CD4-positive, alpha-beta T cell (primary cell): ENCODE measurements around the gene PPP1R26. TPM values are rescaled to one million over a fixed set of nuclear protein-coding genes. Genes with fewer than 3 reads are reported as not detected.

Experiments used
- ATAC-seq: fragments of 200-7000 bp; cut with Tn5 transposase; one replicate; pipeline ENCODE4 v1.10.0; 2022; ENCODE audit warnings: mild to moderate bottlenecking; ENCODE audit not compliant: poor library complexity
- CTCF ChIA-PET: fragments of 350-600 bp; sonication (Branson Sonifier 250); formaldehyde crosslinking; loops from one replicate; lab custom pipeline; 2021; ENCODE audit warnings: antibody characterized with exemption, inconsistent platforms; lab: Charles Lee
- POLR2A ChIA-PET: fragments of 350-600 bp; sonication (Branson Sonifier 250); formaldehyde crosslinking; loops from one replicate; lab custom pipeline; 2021; ENCODE audit warnings: antibody characterized with exemption, inconsistent platforms; lab: Charles Lee
- DNase-seq, 14 experiments: peaks; one replicate each; pipeline ENCODE4 v3.0.0-alpha.2; 2013 to 2020; ENCODE audit warnings: mixed read lengths in 2 of 14
- H3K27ac ChIP-seq, 2 donors: one replicate each; pipeline versions ENCODE4 v1.5.1 to v1.7.0; 2013; ENCODE audit warnings: low read length in 2 of 2, low read depth in 1 of 2, mild to moderate bottlenecking in 1 of 2
- H3K27me3 ChIP-seq, 2 experiments: 1 replicate in 1 of 2; 2 replicates in 1 of 2; pipeline versions ENCODE4 v1.6.1 to v1.7.0; 2013; ENCODE audit warnings: low read length in 2 of 2, control low read depth in 1 of 2, mild to moderate bottlenecking in 1 of 2, moderate library complexity in 1 of 2; ENCODE audit not compliant: insufficient read depth in 2 of 2, control insufficient read depth in 1 of 2
- H3K36me3 ChIP-seq: one replicate; pipeline ENCODE4 v1.6.1; 2013; ENCODE audit warnings: low read length, control low read depth; ENCODE audit not compliant: insufficient read depth
- H3K4me1 ChIP-seq: one replicate; pipeline ENCODE4 v1.6.1; 2013; ENCODE audit warnings: low read length, control low read depth; ENCODE audit not compliant: insufficient read depth
- H3K4me3 ChIP-seq: one replicate; pipeline ENCODE4 v1.5.1; 2013; ENCODE audit warnings: mild to moderate bottlenecking, low read length, moderate library complexity
- H3K9me3 ChIP-seq, 2 experiments: 1 replicate in 1 of 2; 2 replicates in 1 of 2; pipeline versions ENCODE4 v1.6.1 to v1.7.0; 2013; ENCODE audit warnings: low read length in 2 of 2, mild to moderate bottlenecking in 2 of 2, control low read depth in 1 of 2, moderate library complexity in 1 of 2; ENCODE audit not compliant: control insufficient read depth in 1 of 2, insufficient read depth in 1 of 2
- H3K27ac Mint-ChIP-seq: one replicate; pipeline ENCODE4 v1.8.0; 2020; ENCODE audit warnings: mixed read lengths
- H3K27me3 Mint-ChIP-seq: one replicate; pipeline ENCODE4 v1.8.0; 2021; ENCODE audit warnings: mixed read lengths
- H3K36me3 Mint-ChIP-seq: one replicate; pipeline ENCODE4 v1.8.0; 2021; ENCODE audit warnings: low read depth, mixed read lengths
- H3K4me1 Mint-ChIP-seq: one replicate; pipeline ENCODE4 v1.8.0; 2021; ENCODE audit warnings: low read depth, mixed read lengths
- H3K4me3 Mint-ChIP-seq: one replicate; pipeline ENCODE4 v1.8.0; 2020; ENCODE audit warnings: mild to moderate bottlenecking, mixed read lengths
- H3K9me3 Mint-ChIP-seq: one replicate; pipeline ENCODE4 v1.8.0; 2020; ENCODE audit warnings: mixed read lengths
- intact Hi-C, 2 experiments: fragments of 100-400 bp; cut with DNase I in 1 of 2; cut with micrococcal nuclease in 1 of 2; formaldehyde crosslinking; loops; one replicate each; pipeline versions ENCODE4 v1.15.1 to v1.9.0; 2023 to 2025; cut with DNase I, micrococcal nuclease
- total RNA-seq, 174 experiments: library from RNA in 2 of 174; stranded (reverse) in 2 of 174; gene quantifications; one replicate each; pipeline ENCODE4 v1.2.3 and lab custom pipeline; 2021 to 2026
- TF ChIP-seq, protein P1 (sequence below): fragments of 200-600 bp; IDR thresholded peaks from one replicate; pipeline ENCODE4 v1.8.0; 2022; ENCODE audit warnings: antibody characterized with exemption, mild to moderate bottlenecking

Gene PPP1R26
- total RNA-seq, 2 experiments from 2014 or later, result 0.27 to 0.47 TPM

DNA sequence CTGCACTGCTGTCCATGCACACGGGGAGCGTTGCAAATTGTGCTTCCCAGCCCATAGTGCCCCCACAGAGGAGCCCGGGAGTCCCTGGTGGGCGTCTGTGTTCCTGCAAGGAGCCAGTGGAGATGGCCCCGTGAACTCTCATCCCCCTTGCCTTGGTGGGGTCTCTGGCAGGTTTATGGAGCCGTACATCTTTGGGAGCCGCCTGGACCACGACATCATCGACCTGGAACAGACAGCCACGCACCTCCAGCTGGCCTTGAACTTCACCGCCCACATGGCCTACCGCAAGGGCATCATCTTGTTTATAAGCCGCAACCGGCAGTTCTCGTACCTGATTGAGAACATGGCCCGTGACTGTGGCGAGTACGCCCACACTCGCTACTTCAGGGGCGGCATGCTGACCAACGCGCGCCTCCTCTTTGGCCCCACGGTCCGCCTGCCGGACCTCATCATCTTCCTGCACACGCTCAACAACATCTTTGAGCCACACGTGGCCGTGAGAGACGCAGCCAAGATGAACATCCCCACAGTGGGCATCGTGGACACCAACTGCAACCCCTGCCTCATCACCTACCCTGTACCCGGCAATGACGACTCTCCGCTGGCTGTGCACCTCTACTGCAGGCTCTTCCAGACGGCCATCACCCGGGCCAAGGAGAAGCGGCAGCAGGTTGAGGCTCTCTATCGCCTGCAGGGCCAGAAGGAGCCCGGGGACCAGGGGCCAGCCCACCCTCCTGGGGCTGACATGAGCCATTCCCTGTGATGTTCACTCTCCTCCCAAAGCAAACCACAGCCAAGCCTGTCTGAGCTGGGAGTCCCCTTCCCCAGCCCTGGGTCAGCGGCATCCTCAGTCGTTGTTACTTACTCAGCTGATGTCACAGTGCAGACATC, 24.0 kb downstream of the PPP1R26 start:
- POLR2A ChIA-PET, result no interaction called here
- H3K27ac ChIP-seq, result no peak overlapping the region
- Mint-ChIP-seq H3K36me3 (peaks cover 41% of the 10 kb centered on the region), H3K4me3 (peak overlapping the region; percentile 82), H3K27ac (no peak overlapping the region), H3K4me1 (peaks cover 24% of the 10 kb centered on the region), H3K9me3 (no peaks in the 10 kb centered on the region), H3K27me3 (no peaks in the 10 kb centered on the region)
- no peak for ATAC-seq
- no peaks in the 10 kb centered on the region for H3K27me3 ChIP-seq
- H3K9me3 ChIP-seq, result peaks cover 0 to 14% of the 10 kb centered on the region in 2 experiments
- H3K36me3 ChIP-seq, result peaks cover 27% of the 10 kb centered on the region
- peaks cover 46% of the 10 kb centered on the region for H3K4me1 ChIP-seq
- intact Hi-C loops, result loop anchor here in 1 of 2 experiments (5.0 to 10.0 kb wide), 3 partner anchors 459 to 1339 kb away; partner anchors contain the start of genes RNU6ATAC, RXRA and UBAC1
- TF ChIP-seq, protein P1, sequence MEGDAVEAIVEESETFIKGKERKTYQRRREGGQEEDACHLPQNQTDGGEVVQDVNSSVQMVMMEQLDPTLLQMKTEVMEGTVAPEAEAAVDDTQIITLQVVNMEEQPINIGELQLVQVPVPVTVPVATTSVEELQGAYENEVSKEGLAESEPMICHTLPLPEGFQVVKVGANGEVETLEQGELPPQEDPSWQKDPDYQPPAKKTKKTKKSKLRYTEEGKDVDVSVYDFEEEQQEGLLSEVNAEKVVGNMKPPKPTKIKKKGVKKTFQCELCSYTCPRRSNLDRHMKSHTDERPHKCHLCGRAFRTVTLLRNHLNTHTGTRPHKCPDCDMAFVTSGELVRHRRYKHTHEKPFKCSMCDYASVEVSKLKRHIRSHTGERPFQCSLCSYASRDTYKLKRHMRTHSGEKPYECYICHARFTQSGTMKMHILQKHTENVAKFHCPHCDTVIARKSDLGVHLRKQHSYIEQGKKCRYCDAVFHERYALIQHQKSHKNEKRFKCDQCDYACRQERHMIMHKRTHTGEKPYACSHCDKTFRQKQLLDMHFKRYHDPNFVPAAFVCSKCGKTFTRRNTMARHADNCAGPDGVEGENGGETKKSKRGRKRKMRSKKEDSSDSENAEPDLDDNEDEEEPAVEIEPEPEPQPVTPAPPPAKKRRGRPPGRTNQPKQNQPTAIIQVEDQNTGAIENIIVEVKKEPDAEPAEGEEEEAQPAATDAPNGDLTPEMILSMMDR, result no peak
- no peak for DNase-seq
- CTCF ChIA-PET, result no interaction called here
- no peak overlapping the region for H3K4me3 ChIP-seq

DNA sequence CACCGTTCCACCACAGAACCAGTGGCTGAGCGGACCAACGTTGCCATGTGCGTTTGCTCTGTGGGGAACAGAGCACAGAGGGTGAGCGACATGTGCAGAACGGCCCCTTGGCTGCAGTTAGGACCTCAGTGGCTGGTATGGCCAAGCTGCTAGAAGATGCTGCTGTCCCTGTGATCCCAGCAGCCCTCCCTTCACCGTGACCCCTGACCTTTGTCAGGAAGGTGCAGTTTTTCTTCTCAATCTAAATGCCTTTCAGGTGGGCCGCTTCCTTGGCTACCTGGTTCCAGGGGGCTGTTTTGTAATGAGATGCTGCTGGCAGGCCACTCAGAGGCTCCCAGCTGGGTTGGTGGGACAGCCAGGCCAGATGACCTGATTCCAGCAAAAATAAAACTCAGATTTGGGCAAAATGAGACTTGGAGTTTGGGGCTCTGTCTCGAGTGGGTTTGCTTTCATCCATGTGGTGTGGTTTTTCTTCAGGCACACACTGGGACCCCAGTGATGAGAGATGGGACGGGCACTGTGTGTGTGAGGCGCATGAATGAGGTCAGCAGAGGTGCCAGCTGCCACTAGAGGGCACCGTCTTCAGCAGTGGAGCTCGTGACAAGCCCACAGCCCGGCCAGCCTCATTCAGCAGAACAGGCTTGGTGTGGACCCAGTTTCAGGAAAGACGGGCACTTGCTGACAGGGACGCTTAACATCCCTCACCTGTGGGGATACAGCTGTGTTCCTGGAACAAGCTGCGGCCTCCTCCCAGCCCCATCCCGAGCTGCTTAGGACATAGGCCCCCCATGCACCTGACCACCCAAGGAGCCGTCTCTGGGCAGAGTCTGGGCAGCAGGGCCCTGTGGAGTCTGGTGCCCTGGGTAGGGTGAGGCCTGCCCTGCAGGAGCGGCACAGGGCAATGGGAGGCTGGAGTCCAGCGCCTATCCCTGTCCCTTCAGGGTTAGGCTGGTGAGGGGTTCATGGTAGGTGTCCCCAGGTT, 25.0 kb downstream of the PPP1R26 start:
- Mint-ChIP-seq H3K4me3 (peak overlapping the region; percentile 82), H3K36me3 (peaks cover 41% of the 10 kb centered on the region), H3K9me3 (peaks cover 6% of the 10 kb centered on the region), H3K27ac (no peak overlapping the region), H3K4me1 (peaks cover 18% of the 10 kb centered on the region), H3K27me3 (no peaks in the 10 kb centered on the region)
- Histone ChIP-seq H3K9me3 (peaks cover 0 to 18% of the 10 kb centered on the region in 2 experiments), H3K27me3 (no peaks in the 10 kb centered on the region), H3K27ac (no peak overlapping the region), H3K4me1 (peaks cover 40% of the 10 kb centered on the region), H3K4me3 (no peak overlapping the region), H3K36me3 (peaks cover 27% of the 10 kb centered on the region)
- DNase-seq (peak; percentile 25 to 75 (median 49)), ATAC-seq (no peak)
- TF ChIP-seq, protein P1, result peak; percentile 72
- intact Hi-C loops, result loop anchor here in 1 of 2 experiments (5.0 to 10.0 kb wide), 3 partner anchors 458 to 1340 kb away; partner anchors contain the start of genes RNU6ATAC, RXRA and UBAC1
- POLR2A ChIA-PET, result interaction anchor here (1.0 kb wide), 1 partner anchor 24 kb away, joined by 3 read pairs; no protein-coding TSS in a partner anchor
- CTCF ChIA-PET, result interaction anchor here (0.6 to 1.0 kb wide), 3 partner anchors 9 to 23 kb away, joined by 4 read pairs; no protein-coding TSS in a partner anchor
